Middle frontal gyrus (tissue), 1 donor: ENCODE results near the gene OTUD3.

ENCODE experiments used
- DNase-seq: peaks from one replicate; pipeline ENCODE4 v3.0.0-alpha.2; 2015; ENCODE audit warnings: low spot score; ENCODE audit errors: extremely low spot score

OTUD3 gene

GRCh38 chr1:19946971-19947370 lies 64.8 kb downstream of the OTUD3 start:
- no peak for DNase-seq

- DNase-seq, result no peak
These were observed 66.8 kb downstream of the OTUD3 start for GRCh38 chr1:19949016-19949415.

GRCh38 chr1:19954059-19954458 lies 71.9 kb downstream of the OTUD3 start:
- DNase-seq, result no peak

GRCh38 chr1:19955534-19956170 lies 73.5 kb downstream of the OTUD3 start:
- no peak for DNase-seq

- no peak for DNase-seq
These were observed 75.6 kb downstream of the OTUD3 start for GRCh38 chr1:19957779-19958178.

- DNase-seq, result no peak
These were observed 78.4 kb downstream of the OTUD3 start for GRCh38 chr1:19960591-19960990.
